CD4-positive, alpha-beta T cell (primary cell): Measurements from ENCODE around the gene ZNF827. TPM values are rescaled to one million over a fixed set of nuclear protein-coding genes. Genes with fewer than 3 reads are reported as not detected.

ENCODE experiments used
- ATAC-seq: fragments of 200-7000 bp; cut with Tn5 transposase; one replicate; pipeline ENCODE4 v1.10.0; 2022; ENCODE audit warnings: mild to moderate bottlenecking; ENCODE audit not compliant: poor library complexity
- CTCF ChIA-PET: fragments of 350-600 bp; sonication (Branson Sonifier 250); formaldehyde crosslinking; loops from one replicate; lab custom pipeline; 2021; ENCODE audit warnings: antibody characterized with exemption, inconsistent platforms; lab: Charles Lee
- POLR2A ChIA-PET: fragments of 350-600 bp; sonication (Branson Sonifier 250); formaldehyde crosslinking; loops from one replicate; lab custom pipeline; 2021; ENCODE audit warnings: antibody characterized with exemption, inconsistent platforms; lab: Charles Lee
- DNase-seq, 14 experiments: peaks; one replicate each; pipeline ENCODE4 v3.0.0-alpha.2; 2013 to 2020; ENCODE audit warnings: mixed read lengths in 2 of 14
- H3K27ac ChIP-seq, 2 donors: one replicate each; pipeline versions ENCODE4 v1.5.1 to v1.7.0; 2013; ENCODE audit warnings: low read length in 2 of 2, low read depth in 1 of 2, mild to moderate bottlenecking in 1 of 2
- H3K27me3 ChIP-seq, 2 experiments: 1 replicate in 1 of 2; 2 replicates in 1 of 2; pipeline versions ENCODE4 v1.6.1 to v1.7.0; 2013; ENCODE audit warnings: low read length in 2 of 2, control low read depth in 1 of 2, mild to moderate bottlenecking in 1 of 2, moderate library complexity in 1 of 2; ENCODE audit not compliant: insufficient read depth in 2 of 2, control insufficient read depth in 1 of 2
- H3K36me3 ChIP-seq: one replicate; pipeline ENCODE4 v1.6.1; 2013; ENCODE audit warnings: low read length, control low read depth; ENCODE audit not compliant: insufficient read depth
- H3K4me1 ChIP-seq: one replicate; pipeline ENCODE4 v1.6.1; 2013; ENCODE audit warnings: low read length, control low read depth; ENCODE audit not compliant: insufficient read depth
- H3K4me3 ChIP-seq: one replicate; pipeline ENCODE4 v1.5.1; 2013; ENCODE audit warnings: mild to moderate bottlenecking, low read length, moderate library complexity
- H3K9me3 ChIP-seq, 2 experiments: 1 replicate in 1 of 2; 2 replicates in 1 of 2; pipeline versions ENCODE4 v1.6.1 to v1.7.0; 2013; ENCODE audit warnings: low read length in 2 of 2, mild to moderate bottlenecking in 2 of 2, control low read depth in 1 of 2, moderate library complexity in 1 of 2; ENCODE audit not compliant: control insufficient read depth in 1 of 2, insufficient read depth in 1 of 2
- H3K27ac Mint-ChIP-seq: one replicate; pipeline ENCODE4 v1.8.0; 2020; ENCODE audit warnings: mixed read lengths
- H3K27me3 Mint-ChIP-seq: one replicate; pipeline ENCODE4 v1.8.0; 2021; ENCODE audit warnings: mixed read lengths
- H3K36me3 Mint-ChIP-seq: one replicate; pipeline ENCODE4 v1.8.0; 2021; ENCODE audit warnings: low read depth, mixed read lengths
- H3K4me1 Mint-ChIP-seq: one replicate; pipeline ENCODE4 v1.8.0; 2021; ENCODE audit warnings: low read depth, mixed read lengths
- H3K4me3 Mint-ChIP-seq: one replicate; pipeline ENCODE4 v1.8.0; 2020; ENCODE audit warnings: mild to moderate bottlenecking, mixed read lengths
- H3K9me3 Mint-ChIP-seq: one replicate; pipeline ENCODE4 v1.8.0; 2020; ENCODE audit warnings: mixed read lengths
- CTCF ChIP-seq: fragments of 200-600 bp; IDR thresholded peaks from one replicate; pipeline ENCODE4 v1.8.0; 2022; ENCODE audit warnings: antibody characterized with exemption, mild to moderate bottlenecking
- intact Hi-C, 2 experiments: fragments of 100-400 bp; cut with DNase I in 1 of 2; cut with micrococcal nuclease in 1 of 2; formaldehyde crosslinking; loops; one replicate each; pipeline versions ENCODE4 v1.15.1 to v1.9.0; 2023 to 2025; cut with DNase I, micrococcal nuclease
- total RNA-seq, 174 experiments: library from RNA in 2 of 174; stranded (reverse) in 2 of 174; gene quantifications; one replicate each; pipeline ENCODE4 v1.2.3 and lab custom pipeline; 2021 to 2026

The ZNF827 gene
- total RNA-seq, 2 experiments from 2014 or later: 13.7 to 14.3 TPM

- Histone ChIP-seq H3K27ac (no peak overlapping the region), H3K4me3 (no peak overlapping the region), H3K9me3 (no peaks in the 10 kb centered on the region), H3K27me3 (no peaks in the 10 kb centered on the region), H3K36me3 (peaks cover 4% of the 10 kb centered on the region), H3K4me1 (no peaks in the 10 kb centered on the region)
- Mint-ChIP-seq H3K27ac (no peak overlapping the region), H3K9me3 (no peaks in the 10 kb centered on the region), H3K27me3 (no peaks in the 10 kb centered on the region), H3K4me3 (no peak overlapping the region), H3K4me1 (no peaks in the 10 kb centered on the region), H3K36me3 (peaks cover 25% of the 10 kb centered on the region)
- TF ChIP-seq CTCF: no peak
- ATAC-seq: no peak
- POLR2A ChIA-PET: no interaction called here
- intact Hi-C loops: no loop called here
- DNase-seq: no peak
- CTCF ChIA-PET: no interaction called here
Observed at GRCh38 chr4:145796346-145796745, 142.3 kb downstream of the ZNF827 start.

- Histone ChIP-seq H3K27me3 (no peaks in the 10 kb centered on the region), H3K4me3 (no peak overlapping the region), H3K27ac (no peak overlapping the region), H3K36me3 (peaks cover 4% of the 10 kb centered on the region), H3K9me3 (no peaks in the 10 kb centered on the region), H3K4me1 (no peaks in the 10 kb centered on the region)
- Mint-ChIP-seq H3K4me3 (no peak overlapping the region), H3K36me3 (peaks cover 24% of the 10 kb centered on the region), H3K4me1 (no peaks in the 10 kb centered on the region), H3K27me3 (no peaks in the 10 kb centered on the region), H3K9me3 (no peaks in the 10 kb centered on the region), H3K27ac (no peak overlapping the region)
- no peak for TF ChIP-seq CTCF
- ATAC-seq (no peak), DNase-seq (peak in 1 of 14 experiments; percentile 9)
- intact Hi-C loops: no loop called here
- POLR2A ChIA-PET: no interaction called here
- CTCF ChIA-PET: no interaction called here
Observed at GRCh38 chr4:145795521-145795920, 143.1 kb downstream of the ZNF827 start.

- ChIA-PET CTCF (no interaction called here), POLR2A (no interaction called here)
- Histone ChIP-seq H3K27ac (no peak overlapping the region), H3K27me3 (no peaks in the 10 kb centered on the region), H3K9me3 (no peaks in the 10 kb centered on the region), H3K4me1 (no peaks in the 10 kb centered on the region), H3K4me3 (no peak overlapping the region), H3K36me3 (no peaks in the 10 kb centered on the region)
- no peaks in the 10 kb centered on the region for H3K4me1 Mint-ChIP-seq
- H3K36me3 Mint-ChIP-seq: peaks cover 22% of the 10 kb centered on the region
- H3K9me3 Mint-ChIP-seq: no peaks in the 10 kb centered on the region
- no peak overlapping the region for H3K27ac Mint-ChIP-seq
- ATAC-seq: no peak
- no peak for TF ChIP-seq CTCF
- no peak for DNase-seq
- no peaks in the 10 kb centered on the region for H3K27me3 Mint-ChIP-seq
- intact Hi-C loops: no loop called here
- no peak overlapping the region for H3K4me3 Mint-ChIP-seq
Observed at GRCh38 chr4:145792429-145792828, 146.2 kb downstream of the ZNF827 start.
